GM12878 (cell line): Measurements from ENCODE around the gene NKAIN4. TPM values are rescaled to one million over a fixed set of nuclear protein-coding genes. Genes with fewer than 3 reads are reported as not detected.

Source experiments
- ATAC-seq: fragments of 200-7000 bp; cut with Tn5 transposase; 3 replicates; pipeline ENCODE4 v1.9.1; 2020; ENCODE audit warnings: mild to moderate bottlenecking, moderate library complexity
- BruUV-seq: library from RNA; stranded (reverse); fragments of 400-500 nt; replicated peaks from 2 replicates; lab custom pipeline; 2021; lab: Mats Ljungman, UMichigan
- CTCF ChIA-PET: fragments of 300-600 bp; sonication (Branson Sonifier 250); formaldehyde crosslinking; extraction: SDS; loops from one replicate; lab custom pipeline; 2021; ENCODE audit warnings: inconsistent platforms; lab: Yijun Ruan, JAX
- POLR2A ChIA-PET: fragments of 350-600 bp; formaldehyde crosslinking; extraction: SDS; loops from one replicate; lab custom pipeline; 2021; ENCODE audit warnings: inconsistent platforms; lab: Charles Lee
- RAD21 ChIA-PET: fragments of 300-600 bp; sonication (Branson Sonifier 250); formaldehyde crosslinking; loops from one replicate; lab custom pipeline; 2023; ENCODE audit warnings: antibody characterized with exemption; ENCODE audit not compliant: unreplicated experiment; lab: Charles Lee
- SMC1A ChIA-PET: fragments of 300-600 bp; sonication (Branson Sonifier 250); formaldehyde crosslinking; loops from one replicate; lab custom pipeline; 2023; ENCODE audit not compliant: unreplicated experiment, uncharacterized antibody; lab: Charles Lee
- DNase-seq: peaks from one replicate; pipeline ENCODE4 v3.0.0-alpha.2; 2011; ENCODE audit warnings: low read depth, low spot score
- FAIRE-seq: peaks from 3 replicates; lab custom pipeline; 2011; peaks lifted over from hg19 to GRCh38; lab: Jason Lieb, UNC
- H2AFZ ChIP-seq: 2 replicates; pipeline ENCODE4 v1.6.0; 2011; ENCODE audit warnings: low read depth, low read length, control low read depth; ENCODE audit not compliant: control insufficient read depth
- H3K27ac ChIP-seq: 2 replicates; pipeline ENCODE4 v1.5.1; 2011; ENCODE audit warnings: control low read depth; ENCODE audit not compliant: control insufficient read depth, insufficient read depth
- H3K27me3 ChIP-seq, 2 experiments: replicated peaks in 1 of 2; 2 replicates each; pipeline versions ENCODE4 v1.6.0 to v1.6.1; 2011; ENCODE audit warnings: low read length in 1 of 2; ENCODE audit not compliant: control insufficient read depth in 2 of 2, insufficient read depth in 2 of 2
- H3K36me3 ChIP-seq, 2 experiments: 2 replicates each; pipeline ENCODE4 v1.5.1; 2011; ENCODE audit warnings: low read length in 1 of 2; ENCODE audit not compliant: control insufficient read depth in 2 of 2, insufficient read depth in 2 of 2
- H3K4me1 ChIP-seq: 2 replicates; pipeline ENCODE4 v1.6.1; 2011; ENCODE audit warnings: mild to moderate bottlenecking, low read length, moderate library complexity, mixed read lengths; ENCODE audit not compliant: control insufficient read depth, insufficient read depth
- H3K4me2 ChIP-seq: 2 replicates; pipeline ENCODE4 v1.6.0; 2011; ENCODE audit warnings: control low read depth; ENCODE audit not compliant: control insufficient read depth, insufficient read depth
- H3K4me3 ChIP-seq: fragments of 200-600 bp; sonication (generic); 2 replicates; pipeline ENCODE4 v1.5.1; 2016
- H3K79me2 ChIP-seq: 2 replicates; pipeline ENCODE4 v1.6.0; 2011; ENCODE audit warnings: low read length; ENCODE audit not compliant: control insufficient read depth, insufficient read depth
- H3K9ac ChIP-seq: 2 replicates; pipeline ENCODE4 v1.8.0; 2011; ENCODE audit warnings: low read length, control low read depth, mixed read lengths; ENCODE audit not compliant: control insufficient read depth, insufficient read depth
- H3K9me3 ChIP-seq: replicated peaks from 3 replicates; pipeline ENCODE4 v1.5.1; 2011; ENCODE audit warnings: mild to moderate bottlenecking, low read length; ENCODE audit not compliant: control insufficient read depth, insufficient read depth
- H4K20me1 ChIP-seq: 2 replicates; pipeline ENCODE4 v1.6.0; 2011; ENCODE audit not compliant: control insufficient read depth, insufficient read depth
- BACH1 ChIP-seq: fragments of 450-650 bp; IDR thresholded peaks from 2 replicates; pipeline ENCODE4 v1.6.1; 2017; ENCODE audit warnings: mild to moderate bottlenecking, borderline replicate concordance
- CBFB ChIP-seq: IDR thresholded peaks from 2 replicates; pipeline ENCODE4 v1.6.1; 2016; ENCODE audit warnings: antibody characterized with exemption, low read depth
- FOXK2 ChIP-seq: fragments of 450-650 bp; IDR thresholded peaks from 2 replicates; pipeline ENCODE4 v1.6.1; 2017; ENCODE audit warnings: mild to moderate bottlenecking, moderate library complexity
- GATAD2B ChIP-seq: fragments of 450-650 bp; conservative IDR thresholded peaks from 2 replicates; pipeline ENCODE4 v1.6.1; 2017; ENCODE audit warnings: low read depth, mild to moderate bottlenecking, moderate library complexity
- JUNB ChIP-seq: IDR thresholded peaks from 2 replicates; pipeline ENCODE4 v1.6.1; 2016; ENCODE audit warnings: antibody characterized with exemption, mild to moderate bottlenecking
- KLF5 ChIP-seq: fragments of 450-650 bp; IDR thresholded peaks from 2 replicates; pipeline ENCODE4 v1.6.1; 2014; ENCODE audit warnings: mild to moderate bottlenecking; ENCODE audit not compliant: partially characterized antibody
- PAX8 ChIP-seq: fragments of 450-650 bp; IDR thresholded peaks from 2 replicates; pipeline ENCODE4 v1.6.1; 2017; ENCODE audit warnings: mild to moderate bottlenecking, moderate library complexity
- RAD21 ChIP-seq: IDR thresholded peaks from 2 replicates; pipeline ENCODE4 v1.6.1; 2011; ENCODE audit warnings: mild to moderate bottlenecking, low read depth, low read length, moderate library complexity; ENCODE audit not compliant: insufficient read depth
- SREBF1 ChIP-seq: IDR thresholded peaks from 2 replicates; pipeline ENCODE4 v1.6.1; 2012; ENCODE audit warnings: mild to moderate bottlenecking, low read length
- YBX1 ChIP-seq: fragments of 450-650 bp; IDR thresholded peaks from 2 replicates; pipeline ENCODE4 v1.6.1; 2016; ENCODE audit warnings: antibody characterized with exemption
- WGBS: methylation state at CpG from one replicate; pipeline ENCODE4 v1.1.6; 2016; ENCODE audit warnings: low lambda C conversion rate; ENCODE audit not compliant: insufficient replicate concordance, insufficient coverage; ENCODE audit errors: missing lambda C conversion rate; 5-methylcytosine and 5-hydroxymethylcytosine counted together
- in situ Hi-C: fragments of 300-500 bp; cut with MboI; formaldehyde crosslinking; loops from 9 replicates; pipeline ENCODE4 v1.14.3; 2018; ENCODE audit warnings: mixed read lengths
- intact Hi-C: fragments of 100-400 bp; cut with micrococcal nuclease; formaldehyde crosslinking; loops from one replicate; pipeline ENCODE4 v1.14.2; 2022; ENCODE audit not compliant: unreplicated experiment
- polyA plus RNA-seq, 11 experiments: library from polyadenylated mRNA; depleted of rRNA in 4 of 11; unstranded in 6 of 11; stranded (reverse) in 5 of 11; fragments of >200 nt; fragmentation: Nextera tagmentation in 4 of 11; fragmentation: Illumina TruSeq in 1 of 11; extraction: Ambion mirVana in 4 of 11; extraction: Trizol in 1 of 11; gene quantifications; 1 replicate in 1 of 11; 2 replicates in 10 of 11; pipeline versions ENCODE4 v1.2.1 to v1.2.3, GENCODE V29; 2011 to 2016; ENCODE audit warnings: inconsistent platforms in 2 of 11, missing spikeins in 2 of 11, low read depth in 1 of 11
- total RNA-seq, 4 experiments: library from RNA; depleted of rRNA in 3 of 4; stranded (reverse); fragments of >200 nt in 3 of 4; fragmentation: Illumina TruSeq in 1 of 4; extraction: Trizol in 1 of 4; gene quantifications; 2 replicates each; pipeline versions ENCODE4 v1.2.1 to v1.2.3, GENCODE V29; 2013 to 2021
- TF ChIP-seq, protein P1 (sequence below): fragments of 450-650 bp; IDR thresholded peaks from 2 replicates; pipeline ENCODE4 v1.6.1; 2017; ENCODE audit warnings: mild to moderate bottlenecking
- TF ChIP-seq, protein P2 (sequence below): IDR thresholded peaks from 2 replicates; pipeline ENCODE4 v1.6.1; 2012; ENCODE audit warnings: low read depth, low read length, improper control_type of control experiment
- TF ChIP-seq, protein P3 (sequence below): fragments of 450-650 bp; IDR thresholded peaks from 2 replicates; pipeline ENCODE4 v1.6.1; 2017; ENCODE audit warnings: mild to moderate bottlenecking, moderate library complexity
- TF ChIP-seq, protein P4 (sequence below): fragments of 450-650 bp; conservative IDR thresholded peaks from 2 replicates; pipeline ENCODE4 v1.6.1; 2017; ENCODE audit warnings: mild to moderate bottlenecking, moderate library complexity

The NKAIN4 gene
- total and polyA plus RNA-seq, 10 of the 15 experiments (the other 5 are each of a cell fraction or from before 2014, with no cell fraction given), result 0.11 TPM; not detected in 9

DNA sequence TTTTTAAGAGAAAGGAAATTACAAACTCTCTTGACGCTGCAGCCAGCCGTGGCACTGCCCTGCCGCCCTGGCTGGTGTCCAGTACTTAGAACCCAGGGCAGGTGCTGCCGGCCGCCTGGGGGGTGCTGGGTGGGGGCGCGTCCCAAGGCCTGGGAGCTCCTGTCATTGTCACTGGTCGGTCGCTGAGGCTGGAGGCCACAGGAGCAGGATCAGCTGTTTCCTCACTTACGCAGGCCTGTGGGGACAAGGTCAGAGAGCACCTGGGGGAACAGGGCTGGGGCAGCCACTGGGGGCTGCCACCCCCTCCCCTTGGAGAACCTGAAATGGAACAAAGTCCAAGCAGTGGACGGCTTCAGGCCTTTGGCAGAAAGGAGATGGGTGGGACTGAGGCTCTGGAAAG, 13.0 kb downstream of the NKAIN4 start:
- peaks cover 0 to 2% of the 10 kb centered on the region in 2 experiments; a peak in 1 of 4 replicates for H3K27me3 ChIP-seq
- TF ChIP-seq YBX1 (no peak), CBFB (no peak), BACH1 (no peak), FOXK2 (no peak), JUNB (no peak), KLF5 (no peak), SREBF1 (no peak), GATAD2B (no peak), PAX8 (no peak), RAD21 (no peak)
- TF ChIP-seq, protein P1, sequence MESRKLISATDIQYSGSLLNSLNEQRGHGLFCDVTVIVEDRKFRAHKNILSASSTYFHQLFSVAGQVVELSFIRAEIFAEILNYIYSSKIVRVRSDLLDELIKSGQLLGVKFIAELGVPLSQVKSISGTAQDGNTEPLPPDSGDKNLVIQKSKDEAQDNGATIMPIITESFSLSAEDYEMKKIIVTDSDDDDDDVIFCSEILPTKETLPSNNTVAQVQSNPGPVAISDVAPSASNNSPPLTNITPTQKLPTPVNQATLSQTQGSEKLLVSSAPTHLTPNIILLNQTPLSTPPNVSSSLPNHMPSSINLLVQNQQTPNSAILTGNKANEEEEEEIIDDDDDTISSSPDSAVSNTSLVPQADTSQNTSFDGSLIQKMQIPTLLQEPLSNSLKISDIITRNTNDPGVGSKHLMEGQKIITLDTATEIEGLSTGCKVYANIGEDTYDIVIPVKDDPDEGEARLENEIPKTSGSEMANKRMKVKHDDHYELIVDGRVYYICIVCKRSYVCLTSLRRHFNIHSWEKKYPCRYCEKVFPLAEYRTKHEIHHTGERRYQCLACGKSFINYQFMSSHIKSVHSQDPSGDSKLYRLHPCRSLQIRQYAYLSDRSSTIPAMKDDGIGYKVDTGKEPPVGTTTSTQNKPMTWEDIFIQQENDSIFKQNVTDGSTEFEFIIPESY, result no peak
- TF ChIP-seq, protein P2, sequence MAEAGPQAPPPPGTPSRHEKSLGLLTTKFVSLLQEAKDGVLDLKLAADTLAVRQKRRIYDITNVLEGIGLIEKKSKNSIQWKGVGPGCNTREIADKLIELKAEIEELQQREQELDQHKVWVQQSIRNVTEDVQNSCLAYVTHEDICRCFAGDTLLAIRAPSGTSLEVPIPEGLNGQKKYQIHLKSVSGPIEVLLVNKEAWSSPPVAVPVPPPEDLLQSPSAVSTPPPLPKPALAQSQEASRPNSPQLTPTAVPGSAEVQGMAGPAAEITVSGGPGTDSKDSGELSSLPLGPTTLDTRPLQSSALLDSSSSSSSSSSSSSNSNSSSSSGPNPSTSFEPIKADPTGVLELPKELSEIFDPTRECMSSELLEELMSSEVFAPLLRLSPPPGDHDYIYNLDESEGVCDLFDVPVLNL, result no peak
- TF ChIP-seq, protein P3, sequence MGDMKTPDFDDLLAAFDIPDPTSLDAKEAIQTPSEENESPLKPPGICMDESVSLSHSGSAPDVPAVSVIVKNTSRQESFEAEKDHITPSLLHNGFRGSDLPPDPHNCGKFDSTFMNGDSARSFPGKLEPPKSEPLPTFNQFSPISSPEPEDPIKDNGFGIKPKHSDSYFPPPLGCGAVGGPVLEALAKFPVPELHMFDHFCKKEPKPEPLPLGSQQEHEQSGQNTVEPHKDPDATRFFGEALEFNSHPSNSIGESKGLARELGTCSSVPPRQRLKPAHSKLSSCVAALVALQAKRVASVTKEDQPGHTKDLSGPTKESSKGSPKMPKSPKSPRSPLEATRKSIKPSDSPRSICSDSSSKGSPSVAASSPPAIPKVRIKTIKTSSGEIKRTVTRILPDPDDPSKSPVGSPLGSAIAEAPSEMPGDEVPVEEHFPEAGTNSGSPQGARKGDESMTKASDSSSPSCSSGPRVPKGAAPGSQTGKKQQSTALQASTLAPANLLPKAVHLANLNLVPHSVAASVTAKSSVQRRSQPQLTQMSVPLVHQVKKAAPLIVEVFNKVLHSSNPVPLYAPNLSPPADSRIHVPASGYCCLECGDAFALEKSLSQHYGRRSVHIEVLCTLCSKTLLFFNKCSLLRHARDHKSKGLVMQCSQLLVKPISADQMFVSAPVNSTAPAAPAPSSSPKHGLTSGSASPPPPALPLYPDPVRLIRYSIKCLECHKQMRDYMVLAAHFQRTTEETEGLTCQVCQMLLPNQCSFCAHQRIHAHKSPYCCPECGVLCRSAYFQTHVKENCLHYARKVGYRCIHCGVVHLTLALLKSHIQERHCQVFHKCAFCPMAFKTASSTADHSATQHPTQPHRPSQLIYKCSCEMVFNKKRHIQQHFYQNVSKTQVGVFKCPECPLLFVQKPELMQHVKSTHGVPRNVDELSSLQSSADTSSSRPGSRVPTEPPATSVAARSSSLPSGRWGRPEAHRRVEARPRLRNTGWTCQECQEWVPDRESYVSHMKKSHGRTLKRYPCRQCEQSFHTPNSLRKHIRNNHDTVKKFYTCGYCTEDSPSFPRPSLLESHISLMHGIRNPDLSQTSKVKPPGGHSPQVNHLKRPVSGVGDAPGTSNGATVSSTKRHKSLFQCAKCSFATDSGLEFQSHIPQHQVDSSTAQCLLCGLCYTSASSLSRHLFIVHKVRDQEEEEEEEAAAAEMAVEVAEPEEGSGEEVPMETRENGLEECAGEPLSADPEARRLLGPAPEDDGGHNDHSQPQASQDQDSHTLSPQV, result no peak
- TF ChIP-seq, protein P4, sequence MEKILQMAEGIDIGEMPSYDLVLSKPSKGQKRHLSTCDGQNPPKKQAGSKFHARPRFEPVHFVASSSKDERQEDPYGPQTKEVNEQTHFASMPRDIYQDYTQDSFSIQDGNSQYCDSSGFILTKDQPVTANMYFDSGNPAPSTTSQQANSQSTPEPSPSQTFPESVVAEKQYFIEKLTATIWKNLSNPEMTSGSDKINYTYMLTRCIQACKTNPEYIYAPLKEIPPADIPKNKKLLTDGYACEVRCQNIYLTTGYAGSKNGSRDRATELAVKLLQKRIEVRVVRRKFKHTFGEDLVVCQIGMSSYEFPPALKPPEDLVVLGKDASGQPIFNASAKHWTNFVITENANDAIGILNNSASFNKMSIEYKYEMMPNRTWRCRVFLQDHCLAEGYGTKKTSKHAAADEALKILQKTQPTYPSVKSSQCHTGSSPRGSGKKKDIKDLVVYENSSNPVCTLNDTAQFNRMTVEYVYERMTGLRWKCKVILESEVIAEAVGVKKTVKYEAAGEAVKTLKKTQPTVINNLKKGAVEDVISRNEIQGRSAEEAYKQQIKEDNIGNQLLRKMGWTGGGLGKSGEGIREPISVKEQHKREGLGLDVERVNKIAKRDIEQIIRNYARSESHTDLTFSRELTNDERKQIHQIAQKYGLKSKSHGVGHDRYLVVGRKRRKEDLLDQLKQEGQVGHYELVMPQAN, result no peak
- TF ChIP-seq, all 136 proteins: peak for 0
- no TSS peak for BruUV-seq
- no peak overlapping the region for H3K4me2 ChIP-seq
- no peak overlapping the region for H3K27ac ChIP-seq
- RAD21 ChIA-PET, result no interaction called here
- no peak overlapping the region for H2AFZ ChIP-seq
- no peak overlapping the region for H3K4me3 ChIP-seq
- no peaks in the 10 kb centered on the region for H3K79me2 ChIP-seq
- H4K20me1 ChIP-seq, result no peaks in the 10 kb centered on the region
- H3K9ac ChIP-seq, result no peak overlapping the region
- ATAC-seq, result no peak
- SMC1A ChIA-PET, result no interaction called here
- FAIRE-seq, result no peak
- CTCF ChIA-PET, result no interaction called here
- no peaks in the 10 kb centered on the region for H3K36me3 ChIP-seq
- H3K9me3 ChIP-seq, result no peaks in the 10 kb centered on the region
- in situ Hi-C loops, result no loop called here
- WGBS, result 12% methylated on average over 11 of the region's 11 CpGs
- DNase-seq, result no peak
- POLR2A ChIA-PET, result no interaction called here
- intact Hi-C loops, result no loop called here
- no peaks in the 10 kb centered on the region for H3K4me1 ChIP-seq
